ENCODE results near the gene PGP. TPM values are rescaled to one million over a fixed set of nuclear protein-coding genes. Genes with fewer than 3 reads are reported as not detected.

Gene PGP
- total RNA-seq, 1 experiment from 2014 or later: 32.6 TPM

- POLR2A ChIA-PET: no interaction called here
- Histone ChIP-seq H3K36me3 (ENCODE audit: control insufficient read depth in 1 of 2, insufficient read depth in 2 of 2, low read length in 2 of 2) (peaks cover 9 to 19% of the 10 kb centered on the region in 2 experiments; a peak in 3 of 4 replicates), H3K79me2 (ENCODE audit: insufficient read depth, low read length) (peaks cover 57% of the 10 kb centered on the region), H3K9me3 (ENCODE audit: control insufficient read depth in 1 of 2, insufficient read depth in 1 of 2, low read depth in 1 of 2, low read length in 2 of 2) (no peaks in the 10 kb centered on the region), H3K4me1 (ENCODE audit: control insufficient read depth in 1 of 2, insufficient read depth in 2 of 2, low read length in 2 of 2) (peaks cover 19 to 21% of the 10 kb centered on the region in 2 experiments), H3K9me2 (ENCODE audit: insufficient read depth) (no peaks in the 10 kb centered on the region), H4K20me1 (ENCODE audit: insufficient read depth) (no peaks in the 10 kb centered on the region; the same call in 1 of the 2 replicates), H3K4me2 (ENCODE audit: low read length) (no peak overlapping the region), H3K4me3 (replicated peaks in 1 of 2; ENCODE audit: low read depth in 1 of 2, low read length in 2 of 2) (no peak overlapping the region), H3K9ac (ENCODE audit: low read length) (no peak overlapping the region), H2AFZ (ENCODE audit: low read depth, low read length, poor library complexity, severe bottlenecking) (no peak overlapping the region), H3K27me3 (ENCODE audit: insufficient read depth, low read length) (no peaks in the 10 kb centered on the region), H3K27ac (ENCODE audit: low read depth, low read length) (no peak overlapping the region; the same call in 1 of the 2 replicates)
- RAD21 ChIA-PET (ENCODE audit: low non-redundant PET in 1 of 2, low total read pairs in 2 of 2, uncharacterized antibody in 2 of 2, unreplicated experiment in 2 of 2): no interaction called here
- CTCF ChIA-PET: no interaction called here
- no peak for DNase-seq (ENCODE audit: low read depth, low spot score)
- BruUV-seq (replicated peaks): no TSS peak
- intact Hi-C loops (cut with micrococcal nuclease): no loop called here
- no peak for TF ChIP-seq SP1 (IDR thresholded peaks at IDR 0.05; ENCODE audit: low read depth)
- no peak for ATAC-seq
Observed at GRCh38 chr16:2229091-2229490, 14.5 kb upstream of the PGP start.

DNA sequence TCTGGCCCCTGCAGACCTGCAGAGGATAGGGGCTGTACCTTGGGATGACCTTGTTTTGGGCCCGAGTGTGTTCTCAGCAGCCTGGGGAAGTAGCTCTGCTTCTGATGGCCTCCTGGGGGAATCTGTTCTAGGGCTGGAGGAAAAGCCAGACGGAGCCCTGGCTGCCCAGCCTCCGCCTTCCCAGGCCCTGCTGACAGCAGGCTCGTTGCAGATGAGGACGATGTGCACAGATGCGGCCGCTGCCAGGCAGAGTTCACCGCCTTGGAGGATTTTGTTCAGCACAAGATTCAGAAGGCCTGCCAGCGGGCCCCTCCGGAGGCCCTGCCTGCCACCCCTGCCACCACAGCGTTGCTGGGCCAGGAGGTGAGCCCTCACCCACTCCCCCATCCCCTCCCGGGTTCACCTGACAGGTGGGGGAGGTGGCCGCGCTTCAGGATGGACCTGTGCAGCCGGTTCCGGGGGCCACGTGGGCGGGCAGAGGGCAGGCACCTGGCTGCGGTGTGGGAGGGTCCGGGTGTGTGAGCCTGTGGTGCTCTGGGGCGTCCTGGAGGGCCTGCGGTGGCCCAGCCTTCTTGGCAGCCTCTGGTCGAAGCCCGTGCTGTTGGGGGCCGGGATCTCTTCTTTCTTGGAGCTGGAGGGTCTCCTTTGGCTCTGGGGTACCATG, 13.7 kb upstream of the PGP start:
- H3K4me2 ChIP-seq (ENCODE audit: low read length): no peak overlapping the region
- intact Hi-C loops (cut with micrococcal nuclease): no loop called here
- H3K4me3 ChIP-seq (replicated peaks in 1 of 2; ENCODE audit: low read depth in 1 of 2, low read length in 2 of 2): no peak overlapping the region
- CTCF ChIA-PET: no interaction called here
- H3K9ac ChIP-seq (ENCODE audit: low read length): no peak overlapping the region
- no peak for ATAC-seq
- no peaks in the 10 kb centered on the region for H3K9me2 ChIP-seq (ENCODE audit: insufficient read depth)
- no peaks in the 10 kb centered on the region for H3K27me3 ChIP-seq (ENCODE audit: insufficient read depth, low read length)
- H3K4me1 ChIP-seq (ENCODE audit: control insufficient read depth in 1 of 2, insufficient read depth in 2 of 2, low read length in 2 of 2): peaks cover 19 to 21% of the 10 kb centered on the region in 2 experiments
- peaks cover 63% of the 10 kb centered on the region for H3K79me2 ChIP-seq (ENCODE audit: insufficient read depth, low read length)
- H4K20me1 ChIP-seq (ENCODE audit: insufficient read depth): no peaks in the 10 kb centered on the region; the same call in 1 of the 2 replicates
- no peak overlapping the region for H2AFZ ChIP-seq (ENCODE audit: low read depth, low read length, poor library complexity, severe bottlenecking)
- RAD21 ChIA-PET (ENCODE audit: low non-redundant PET in 1 of 2, low total read pairs in 2 of 2, uncharacterized antibody in 2 of 2, unreplicated experiment in 2 of 2): no interaction called here
- BruUV-seq (replicated peaks): no TSS peak
- no peaks in the 10 kb centered on the region for H3K9me3 ChIP-seq (ENCODE audit: control insufficient read depth in 1 of 2, insufficient read depth in 1 of 2, low read depth in 1 of 2, low read length in 2 of 2)
- no peak for DNase-seq (ENCODE audit: low read depth, low spot score)
- peaks cover 9 to 16% of the 10 kb centered on the region in 2 experiments; a peak in 3 of 4 replicates for H3K36me3 ChIP-seq (ENCODE audit: control insufficient read depth in 1 of 2, insufficient read depth in 2 of 2, low read length in 2 of 2)
- no peak overlapping the region; the same call in 1 of the 2 replicates for H3K27ac ChIP-seq (ENCODE audit: low read depth, low read length)
- POLR2A ChIA-PET: no interaction called here
- no peak for TF ChIP-seq YY1 (IDR thresholded peaks at IDR 0.05; ENCODE audit: extremely low read depth, insufficient replicate concordance, low read depth, low read length)
